ENCODE data around the gene KMT2D.
A peak's percentile ranks its signal among the peaks of the same experiment; 100 is the strongest.

KMT2D gene

GRCh38 chr12:49051777-49052438, 8.7 kb downstream of the KMT2D start:
- DNase-seq = no peak

GRCh38 chr12:49051373-49051764, 9.2 kb downstream of the KMT2D start:
- no peak for DNase-seq

GRCh38 chr12:49050507-49051372, 9.9 kb downstream of the KMT2D start:
- DNase-seq = no peak

- DNase-seq = no peak
Observed at GRCh38 chr12:49049566-49050224, 10.9 kb downstream of the KMT2D start.

DNA sequence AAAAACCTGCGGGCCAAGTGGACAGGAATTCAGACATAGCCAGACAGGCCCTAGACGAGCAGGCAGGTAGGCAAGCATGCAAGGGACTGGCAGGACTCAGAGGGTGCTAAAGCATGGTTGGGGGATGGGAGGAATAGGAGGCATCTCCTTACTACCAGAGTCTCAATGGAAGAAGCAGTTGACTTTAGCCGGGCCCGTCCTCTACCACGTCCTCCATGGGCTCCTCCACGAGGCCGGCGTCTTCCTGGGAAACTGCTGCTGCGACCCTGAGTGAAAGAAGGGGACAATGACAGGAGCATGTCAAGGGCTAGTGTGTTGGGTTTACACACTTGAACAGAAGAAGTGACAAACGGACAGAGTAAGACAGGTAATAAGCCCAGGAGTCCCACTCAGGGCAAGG, 11.6 kb downstream of the KMT2D start:
- DNase-seq = no peak

DNA sequence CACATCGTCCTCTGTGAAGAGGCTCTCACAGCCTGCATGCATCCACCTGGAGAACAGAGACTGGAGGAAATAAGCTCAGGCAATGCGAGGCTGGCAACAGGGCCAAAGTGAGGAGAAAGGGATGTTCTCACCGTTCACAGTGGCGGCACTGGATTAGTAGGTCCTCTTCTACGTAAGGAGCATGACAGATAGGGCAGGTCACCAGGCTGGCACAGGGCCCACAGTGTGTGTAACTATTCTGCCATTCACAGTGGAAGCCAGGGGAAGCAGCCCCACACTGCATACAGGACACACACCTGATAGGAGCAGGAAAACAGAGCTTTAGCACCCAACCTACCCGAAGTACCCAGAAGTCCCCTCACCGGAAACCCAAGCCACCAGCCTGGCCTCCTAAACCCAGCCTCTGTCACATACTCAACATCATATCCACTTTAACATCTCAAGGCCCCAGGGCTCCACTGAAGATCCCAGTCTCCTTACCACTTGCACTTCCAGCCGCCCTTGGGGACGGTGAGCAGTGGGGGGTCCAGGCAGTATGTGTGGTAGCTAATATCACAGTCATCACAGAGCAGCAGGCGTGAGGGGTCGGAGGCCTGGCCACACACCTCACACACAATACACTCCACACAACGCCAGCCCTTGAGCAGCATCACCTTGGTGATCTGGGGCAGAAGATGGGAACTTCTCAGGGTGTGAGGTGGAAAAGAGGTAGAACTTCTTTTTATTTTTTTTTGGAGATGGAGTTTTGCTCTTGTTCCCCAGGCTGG, 14.3 kb downstream of the KMT2D start:
- DNase-seq = no peak

DNA sequence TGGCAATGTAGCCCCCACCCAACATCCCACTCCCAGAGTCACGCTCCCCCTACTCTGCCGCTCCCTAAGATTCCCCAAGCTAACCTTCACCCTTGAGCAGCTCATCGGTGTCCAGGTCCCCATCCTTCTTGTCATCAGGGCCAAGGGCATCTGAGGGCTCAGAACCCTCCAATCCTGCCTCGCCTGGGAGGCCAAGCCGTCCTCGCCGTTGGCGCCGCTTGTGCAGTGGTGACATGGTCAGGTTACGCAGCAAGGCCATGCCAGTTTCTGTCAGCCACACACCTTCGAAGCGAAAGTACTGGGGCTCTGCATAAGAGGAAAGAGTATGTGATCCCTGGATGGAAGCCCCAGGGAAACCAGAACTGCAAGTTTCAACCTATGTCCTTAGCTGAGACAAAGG, 15.9 kb downstream of the KMT2D start:
- DNase-seq = no peak

- peak; percentile 82 to 84 for DNase-seq
Observed at GRCh38 chr12:49043856-49044258, 16.7 kb downstream of the KMT2D start.

DNA sequence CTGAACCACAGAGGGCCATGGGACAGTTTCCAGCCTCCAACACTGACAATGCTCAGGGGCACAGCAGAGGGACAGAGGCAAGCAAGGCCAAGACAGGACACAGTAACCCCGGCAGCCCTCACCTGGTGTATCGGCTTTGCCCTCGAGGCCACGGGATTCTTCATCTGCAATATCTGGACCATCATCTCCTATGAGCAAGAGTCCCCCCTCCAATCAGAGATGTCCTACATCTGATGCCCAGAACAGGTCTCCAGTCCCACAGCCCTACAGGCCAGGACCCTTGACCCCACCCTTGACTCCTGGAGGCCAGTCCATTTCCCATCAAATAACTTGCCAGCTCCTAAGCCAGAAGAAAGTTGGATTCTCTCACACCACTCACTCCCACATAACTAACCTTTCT, 17.4 kb downstream of the KMT2D start:
- no peak for DNase-seq

DNA sequence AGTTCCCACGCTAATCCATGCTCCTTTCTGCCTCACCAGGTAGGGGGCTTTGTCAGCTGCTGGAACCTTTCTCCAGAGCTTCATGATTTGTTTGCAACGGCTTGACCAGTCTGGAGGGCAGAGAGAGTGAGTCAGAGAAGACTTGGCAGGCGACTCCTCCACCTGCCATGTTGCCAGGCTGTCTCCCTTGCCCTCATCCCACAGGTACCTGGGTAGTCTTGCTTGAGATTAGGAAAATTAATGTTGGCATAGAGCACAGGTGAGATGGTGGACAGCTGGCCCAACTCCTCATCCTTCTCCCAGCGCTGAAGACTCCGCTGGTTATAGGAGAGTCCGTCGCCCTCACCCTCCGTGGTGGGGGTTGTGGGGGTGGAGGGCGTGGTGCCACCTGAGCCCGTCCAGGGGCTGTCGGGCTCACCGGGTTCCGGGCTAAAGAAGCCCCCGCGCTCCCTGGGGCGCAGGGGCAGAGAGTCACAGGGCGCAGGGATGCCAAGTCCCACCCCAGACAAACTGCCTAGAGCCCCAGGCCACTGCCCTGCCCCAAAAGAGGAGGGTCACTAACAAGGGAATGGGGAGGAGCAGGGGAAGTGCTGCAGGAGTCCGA, 18.6 kb downstream of the KMT2D start:
- no peak for DNase-seq

GRCh38 chr12:49041036-49041880, 19.3 kb downstream of the KMT2D start:
- no peak for DNase-seq

DNA sequence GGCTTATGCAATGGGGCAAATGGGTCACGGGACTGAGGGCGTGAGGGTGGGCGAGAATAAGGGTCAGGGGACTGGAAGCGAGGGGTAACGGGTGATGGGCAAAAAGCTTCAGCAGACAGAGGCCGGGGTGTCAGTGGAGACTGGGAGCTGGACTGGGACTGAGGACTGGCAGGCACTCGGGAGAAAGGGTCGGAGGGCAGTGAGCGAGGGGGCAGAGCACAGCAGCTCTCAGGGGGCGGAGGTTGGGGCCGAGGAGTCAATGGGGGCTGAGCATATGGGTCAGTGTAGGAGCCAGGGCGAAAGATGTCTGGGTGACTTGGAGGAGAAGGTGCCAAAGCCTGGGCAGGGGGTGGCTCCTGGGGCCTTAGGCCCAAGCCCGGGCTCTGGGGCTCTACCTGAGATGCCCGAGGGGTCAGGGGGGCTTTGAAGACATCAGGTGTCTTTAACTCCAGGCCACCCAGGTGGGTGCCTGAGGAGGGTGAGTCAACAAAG, 20.2 kb downstream of the KMT2D start:
- DNase-seq = no peak

GRCh38 chr12:49039421-49040363, 20.9 kb downstream of the KMT2D start:
- no peak for DNase-seq

GRCh38 chr12:49038291-49038955, 22.2 kb downstream of the KMT2D start:
- DNase-seq = no peak

DNA sequence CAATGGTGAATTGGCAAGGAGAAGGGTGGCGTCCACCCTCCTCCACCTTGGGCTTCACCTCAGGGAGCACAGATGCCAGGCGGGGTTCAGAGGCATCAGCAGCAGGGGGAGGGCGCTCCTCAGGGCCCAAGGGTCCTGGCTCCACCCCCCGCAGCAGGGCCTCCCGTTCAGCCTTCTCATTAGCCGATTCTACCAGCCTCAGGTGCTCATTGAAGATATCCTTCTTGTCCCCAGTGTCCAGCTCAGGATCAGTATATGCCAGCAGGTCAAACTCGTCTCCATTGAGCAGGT, 22.7 kb downstream of the KMT2D start:
- no peak for DNase-seq

- no peak for DNase-seq
Observed at GRCh38 chr12:49037111-49037946, 23.3 kb downstream of the KMT2D start.

DNA sequence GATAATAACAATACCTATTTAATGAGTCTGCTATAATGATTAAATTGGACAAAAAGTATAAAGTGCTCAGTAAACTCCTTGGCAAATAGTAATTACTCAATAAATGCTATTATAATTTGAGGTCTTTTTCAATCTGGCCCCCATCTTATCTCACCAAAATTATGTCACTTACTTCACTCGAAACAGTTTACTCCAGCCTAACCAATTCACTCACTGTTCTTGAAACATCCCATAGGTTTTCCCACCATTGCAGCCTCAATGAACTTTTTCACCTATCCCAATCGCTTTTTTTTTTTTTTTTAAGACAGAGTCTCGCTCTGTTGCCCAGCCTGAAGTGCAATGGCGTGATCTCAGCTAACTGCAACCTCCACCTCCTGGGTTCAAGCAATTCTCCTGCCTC, 24.6 kb downstream of the KMT2D start:
- no peak for DNase-seq

DNA sequence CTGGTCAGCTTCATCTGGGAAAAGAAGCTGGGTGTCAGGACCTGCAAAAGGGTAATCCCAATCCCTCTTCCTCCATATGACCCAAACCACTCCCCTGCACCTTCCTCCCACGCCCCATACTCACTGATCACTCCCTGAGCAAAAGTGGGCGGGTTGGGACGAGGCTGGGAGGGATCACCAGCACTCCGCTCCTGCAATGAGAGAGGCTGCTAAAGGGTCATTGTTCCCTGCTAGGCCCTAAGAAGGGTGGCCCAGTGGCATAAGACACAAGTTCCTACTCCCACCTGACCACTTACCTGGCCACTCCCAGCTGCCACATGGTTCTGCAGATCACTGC, 26.3 kb downstream of the KMT2D start:
- no peak for DNase-seq

DNA sequence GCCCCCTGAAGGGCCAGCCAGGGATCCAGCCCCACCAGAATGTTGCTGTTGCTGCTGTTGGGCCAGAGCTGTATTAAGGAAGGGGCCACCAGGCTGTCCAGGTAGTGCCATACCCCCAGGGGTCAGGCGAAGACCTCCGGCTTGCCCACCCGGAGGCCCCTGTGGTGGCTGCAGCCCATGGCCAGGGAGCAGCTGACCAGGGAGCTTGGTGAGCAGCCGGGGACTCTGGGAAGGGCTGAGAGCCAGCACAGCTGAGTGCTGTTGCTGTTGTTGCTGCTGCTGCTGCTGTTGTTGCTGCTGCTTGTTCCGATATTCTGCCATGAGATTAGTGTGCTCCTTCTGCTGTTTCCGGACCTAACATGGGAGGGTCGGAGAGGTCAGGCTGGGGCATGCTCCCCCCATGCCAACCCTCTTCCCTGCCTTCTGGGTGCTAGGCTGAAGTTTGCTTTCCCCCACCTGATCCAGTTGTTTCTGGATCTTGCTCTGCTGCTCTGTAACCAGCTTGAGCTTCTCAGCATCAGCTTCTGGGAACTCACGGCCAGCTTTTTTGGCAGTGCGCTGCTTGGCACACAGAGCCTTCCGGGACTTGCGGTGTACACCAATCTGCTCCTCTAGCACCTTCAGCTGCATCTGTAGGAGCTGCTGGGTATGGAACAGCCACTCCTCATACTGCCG, 26.8 kb downstream of the KMT2D start:
- DNase-seq = no peak
